Endothelial cell of umbilical vein (primary cell): Measurements from ENCODE around the gene HSPA12A.

Experiments
- EZH2 ChIP-seq: IDR thresholded peaks from 2 replicates; pipeline ENCODE4 v1.6.1; 2012; ENCODE audit warnings: borderline replicate concordance, low read depth, mild to moderate bottlenecking, moderate library complexity, low read length, inconsistent platforms; ENCODE audit not compliant: severe bottlenecking
- FOS ChIP-seq: IDR thresholded peaks from 2 replicates; pipeline ENCODE4 v1.6.1; 2011; ENCODE audit warnings: mild to moderate bottlenecking, low read length, moderate library complexity, borderline replicate concordance; ENCODE audit not compliant: insufficient read depth
- JUN ChIP-seq: IDR thresholded peaks from 2 replicates; pipeline ENCODE4 v1.6.1; 2011; ENCODE audit warnings: borderline replicate concordance, low read depth; ENCODE audit not compliant: insufficient read length, insufficient read depth
- MYC ChIP-seq: IDR thresholded peaks from one replicate; pipeline ENCODE4 v1.6.1; 2011; ENCODE audit warnings: mild to moderate bottlenecking, low read depth, low read length
- POLR2A ChIP-seq: IDR thresholded peaks from 2 replicates; pipeline ENCODE4 v1.6.1; 2012; ENCODE audit warnings: low read depth, mild to moderate bottlenecking, control low read depth, low read length
- POLR2AphosphoS5 ChIP-seq: IDR thresholded peaks from 2 replicates; pipeline ENCODE4 v1.6.1; 2012; ENCODE audit warnings: low read depth, mild to moderate bottlenecking, control low read depth, low read length, moderate library complexity; ENCODE audit not compliant: insufficient read depth
- TF ChIP-seq, protein P1 (sequence below), 2 donors: IDR thresholded peaks; 1 replicate in 1 of 2; 2 replicates in 1 of 2; pipeline ENCODE4 v1.5.1; 2011; ENCODE audit warnings: low read length in 2 of 2, mild to moderate bottlenecking in 2 of 2, moderate library complexity in 2 of 2, control low read depth in 1 of 2, inconsistent platforms in 1 of 2, low read depth in 1 of 2; ENCODE audit not compliant: insufficient read depth in 1 of 2; ENCODE audit errors: extremely low read depth in 1 of 2
- TF ChIP-seq, protein P2 (sequence below): IDR thresholded peaks from 2 replicates; pipeline ENCODE4 v1.6.1; 2011; ENCODE audit not compliant: insufficient read depth, insufficient read length

DNA sequence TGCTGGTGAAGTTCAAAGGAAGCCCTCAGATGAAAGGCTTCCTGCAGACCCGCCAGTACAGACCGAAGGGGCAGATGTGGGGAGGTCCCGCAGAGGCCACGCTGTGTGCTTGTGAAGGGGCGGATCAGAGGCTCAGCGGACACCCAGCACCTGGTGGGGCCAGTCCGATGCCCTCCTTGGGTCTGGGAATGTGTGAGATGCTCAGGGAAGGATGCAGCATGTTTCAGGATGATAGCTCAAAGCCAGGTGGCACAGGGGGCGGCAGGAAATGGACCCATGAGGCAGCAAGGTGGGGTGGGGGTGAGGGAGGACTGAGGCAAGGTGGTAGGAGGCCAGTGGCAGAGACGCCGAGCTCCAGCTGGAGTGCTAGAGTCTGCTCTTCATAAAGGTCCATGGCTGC lies 27.9 kb upstream of the HSPA12A start:
- TF ChIP-seq, protein P1, sequence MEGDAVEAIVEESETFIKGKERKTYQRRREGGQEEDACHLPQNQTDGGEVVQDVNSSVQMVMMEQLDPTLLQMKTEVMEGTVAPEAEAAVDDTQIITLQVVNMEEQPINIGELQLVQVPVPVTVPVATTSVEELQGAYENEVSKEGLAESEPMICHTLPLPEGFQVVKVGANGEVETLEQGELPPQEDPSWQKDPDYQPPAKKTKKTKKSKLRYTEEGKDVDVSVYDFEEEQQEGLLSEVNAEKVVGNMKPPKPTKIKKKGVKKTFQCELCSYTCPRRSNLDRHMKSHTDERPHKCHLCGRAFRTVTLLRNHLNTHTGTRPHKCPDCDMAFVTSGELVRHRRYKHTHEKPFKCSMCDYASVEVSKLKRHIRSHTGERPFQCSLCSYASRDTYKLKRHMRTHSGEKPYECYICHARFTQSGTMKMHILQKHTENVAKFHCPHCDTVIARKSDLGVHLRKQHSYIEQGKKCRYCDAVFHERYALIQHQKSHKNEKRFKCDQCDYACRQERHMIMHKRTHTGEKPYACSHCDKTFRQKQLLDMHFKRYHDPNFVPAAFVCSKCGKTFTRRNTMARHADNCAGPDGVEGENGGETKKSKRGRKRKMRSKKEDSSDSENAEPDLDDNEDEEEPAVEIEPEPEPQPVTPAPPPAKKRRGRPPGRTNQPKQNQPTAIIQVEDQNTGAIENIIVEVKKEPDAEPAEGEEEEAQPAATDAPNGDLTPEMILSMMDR (IDR thresholded peaks at IDR 0.05; ENCODE audit: extremely low read depth in 1 of 2, insufficient read depth in 1 of 2, low read depth in 1 of 2, low read length in 2 of 2): no peak
- TF ChIP-seq POLR2AphosphoS5 (no peak), POLR2A (no peak), JUN (no peak), EZH2 (no peak), MYC (no peak), FOS (no peak)
- TF ChIP-seq, protein P2, sequence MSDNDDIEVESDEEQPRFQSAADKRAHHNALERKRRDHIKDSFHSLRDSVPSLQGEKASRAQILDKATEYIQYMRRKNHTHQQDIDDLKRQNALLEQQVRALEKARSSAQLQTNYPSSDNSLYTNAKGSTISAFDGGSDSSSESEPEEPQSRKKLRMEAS: no peak
